AG20443 (cell line): Measurements from ENCODE around the gene TMEM106A.
"Not testable (repeated sequence)": the region's sequence is repeated elsewhere in the genome, so short reads cannot be mapped to it uniquely, and the experiment has no call there.

Source experiments
- DNase-seq: peaks from one replicate; pipeline ENCODE4 v3.0.0; 2012; ENCODE audit warnings: low spot score, mixed read lengths

The TMEM106A gene, protein sequence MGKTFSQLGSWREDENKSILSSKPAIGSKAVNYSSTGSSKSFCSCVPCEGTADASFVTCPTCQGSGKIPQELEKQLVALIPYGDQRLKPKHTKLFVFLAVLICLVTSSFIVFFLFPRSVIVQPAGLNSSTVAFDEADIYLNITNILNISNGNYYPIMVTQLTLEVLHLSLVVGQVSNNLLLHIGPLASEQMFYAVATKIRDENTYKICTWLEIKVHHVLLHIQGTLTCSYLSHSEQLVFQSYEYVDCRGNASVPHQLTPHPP

GRCh38 chr17:43211480-43212402 is at the start of gene TMEM106A:
Gene TMEM106A (plus strand): TSS chr17:43211875. CDS start chr17:43213042, 1,167 bp downstream.
- DNase-seq, result peak; percentile 99

DNA sequence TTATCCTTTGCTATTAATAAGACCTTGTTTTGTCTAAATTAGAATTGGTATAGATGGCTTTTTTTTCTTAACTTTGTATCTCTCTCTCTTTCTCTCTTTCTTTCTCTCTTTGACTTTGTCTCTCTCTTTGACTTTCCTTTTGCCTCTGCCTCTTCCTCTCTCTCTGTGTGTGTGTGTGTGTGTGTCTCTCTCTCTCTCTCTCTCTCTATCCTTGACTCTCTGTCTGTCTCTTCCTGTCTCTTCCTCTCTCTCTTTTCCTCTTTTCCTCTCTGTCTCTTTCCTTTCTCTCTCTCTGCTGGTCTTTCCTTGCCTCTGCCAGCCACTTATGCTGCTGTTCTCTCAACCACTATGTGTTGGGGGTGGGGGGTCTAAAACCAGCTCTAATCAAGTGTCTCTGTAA is 45.7 kb upstream of the TMEM106A start:
- DNase-seq, result not testable (repeated sequence)

DNA sequence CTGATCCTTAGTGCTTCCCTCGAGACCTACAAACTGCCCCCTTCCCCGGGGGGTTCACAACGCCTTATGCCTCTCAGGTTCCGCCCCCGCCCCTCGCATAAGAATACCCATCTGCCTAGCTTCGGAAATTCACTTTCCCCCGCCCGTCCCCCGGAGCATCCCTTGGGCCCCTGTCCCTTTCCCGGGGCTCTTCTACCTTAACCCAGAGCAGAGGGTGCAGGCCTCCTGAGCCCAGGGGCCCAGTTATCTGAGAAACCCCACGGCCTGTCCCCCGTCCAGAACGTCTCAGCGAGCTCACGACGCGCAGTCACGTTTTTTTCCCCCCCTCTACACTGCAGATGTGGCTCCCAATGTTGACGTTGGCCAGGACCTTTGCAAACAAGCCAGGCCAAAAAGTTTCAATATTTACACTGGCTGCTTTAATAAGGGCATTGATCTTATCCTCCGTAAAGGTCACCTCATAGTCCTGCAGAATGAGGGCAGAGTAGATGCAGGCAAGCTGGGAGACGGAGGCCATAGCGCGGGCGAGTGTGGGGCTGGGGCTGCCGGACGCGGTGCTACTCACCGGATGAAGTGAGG is 42.0 kb upstream of the TMEM106A start:
- DNase-seq, result peak; percentile 33

DNA sequence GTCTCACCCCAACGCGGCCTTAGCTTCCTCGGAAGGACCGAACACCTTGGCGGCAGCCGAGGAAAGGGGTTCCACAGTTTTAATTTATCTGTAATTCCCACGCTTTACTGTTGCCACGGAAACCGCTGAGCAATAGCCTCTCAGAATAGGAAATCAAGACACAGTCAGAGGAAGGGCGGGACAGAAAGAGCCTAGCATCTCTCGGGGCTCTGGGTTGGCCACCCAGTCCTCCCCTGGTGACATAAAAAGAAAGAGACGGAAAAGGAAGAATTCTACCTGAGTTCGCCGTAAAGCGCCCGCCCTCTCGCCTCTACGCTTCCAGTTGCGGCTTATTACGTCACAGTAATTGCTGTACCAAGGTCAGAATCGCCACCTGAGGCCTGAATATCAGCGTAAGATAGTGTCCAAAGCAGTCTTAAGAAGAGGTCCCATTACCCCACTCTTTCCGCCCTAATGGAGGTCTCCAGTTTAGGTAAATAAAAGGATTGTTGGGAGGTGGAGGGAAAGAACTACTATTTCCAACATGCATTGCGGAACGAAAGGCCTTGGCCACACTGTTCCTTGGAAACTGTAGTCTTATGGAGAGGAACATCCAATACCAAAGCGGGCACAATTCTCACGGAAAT is 41.4 kb upstream of the TMEM106A start:
- DNase-seq, result peak; percentile 94

DNA sequence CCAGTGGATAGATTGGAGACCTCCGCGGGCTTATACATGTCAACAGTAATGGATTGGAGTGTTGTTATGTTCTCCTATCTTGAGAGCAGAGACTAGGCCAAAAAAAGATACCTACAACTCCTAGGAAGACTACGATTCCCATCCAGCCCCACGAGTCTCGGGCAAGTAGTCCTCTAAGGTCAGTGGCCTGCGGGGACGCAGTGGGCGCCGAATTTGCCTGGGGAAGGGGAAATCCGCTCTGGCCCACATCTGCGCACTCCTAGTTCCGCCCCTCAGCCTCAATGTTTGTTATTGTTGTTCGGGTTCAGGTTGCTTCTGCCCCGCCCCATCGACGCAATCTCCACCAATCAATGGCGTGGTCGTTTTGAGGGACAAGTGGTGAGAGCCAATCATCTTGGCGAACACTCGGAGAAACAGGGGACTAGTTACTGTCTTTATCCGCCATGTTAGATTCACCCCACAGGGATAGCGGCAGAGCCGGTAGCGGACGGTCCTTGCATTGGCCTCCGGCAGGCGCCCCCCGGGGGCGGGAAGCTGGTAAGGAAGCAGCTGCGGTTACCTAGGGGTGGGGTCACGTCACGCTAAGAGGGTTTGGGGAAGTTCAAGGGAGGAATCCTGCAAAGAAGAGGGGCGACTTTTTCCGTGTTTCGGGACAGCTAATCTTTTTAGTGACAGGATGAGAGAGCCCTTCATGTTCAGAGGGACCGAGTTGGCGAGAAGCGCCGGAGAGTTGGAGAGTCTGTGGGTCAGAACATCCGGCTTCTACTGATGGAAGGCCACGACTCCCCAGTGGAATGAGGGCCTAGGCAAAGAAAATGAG is 40.7 kb upstream of the TMEM106A start, which contains the start of gene NBR1:
NBR1 (plus strand) TSS at position 449 of the 820 bp plus-strand sequence. CDS start 4,586 bp downstream, outside the sequence.
- DNase-seq, result peak; percentile 94

GRCh38 chr17:43171586-43172487 is 39.8 kb upstream of the TMEM106A start:
- peak; percentile 48 for DNase-seq

GRCh38 chr17:43175213-43176118 is 36.2 kb upstream of the TMEM106A start:
- peak; percentile 27 for DNase-seq

DNA sequence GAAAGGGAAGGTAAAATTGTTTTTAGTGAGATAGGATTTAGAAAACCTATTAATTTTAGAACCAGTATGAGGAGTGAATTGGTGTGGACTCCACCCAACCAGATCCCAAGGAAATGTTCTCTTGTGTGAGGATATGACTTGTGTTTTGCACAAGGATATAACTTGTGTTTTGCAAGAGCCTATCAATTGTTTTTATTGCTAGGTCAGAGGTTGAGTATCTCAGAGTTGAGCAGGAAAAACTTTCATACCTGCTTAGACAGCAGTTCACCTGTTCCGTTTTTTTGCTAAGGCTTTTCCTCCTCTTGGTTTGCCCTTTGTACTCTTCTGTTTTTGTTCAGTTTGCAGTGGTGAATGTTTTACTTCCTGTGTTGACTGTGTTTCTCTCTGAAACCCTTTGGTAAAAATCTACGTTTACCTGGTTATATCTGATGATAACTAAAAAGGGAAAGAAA is 35.5 kb upstream of the TMEM106A start:
- DNase-seq, result no peak

DNA sequence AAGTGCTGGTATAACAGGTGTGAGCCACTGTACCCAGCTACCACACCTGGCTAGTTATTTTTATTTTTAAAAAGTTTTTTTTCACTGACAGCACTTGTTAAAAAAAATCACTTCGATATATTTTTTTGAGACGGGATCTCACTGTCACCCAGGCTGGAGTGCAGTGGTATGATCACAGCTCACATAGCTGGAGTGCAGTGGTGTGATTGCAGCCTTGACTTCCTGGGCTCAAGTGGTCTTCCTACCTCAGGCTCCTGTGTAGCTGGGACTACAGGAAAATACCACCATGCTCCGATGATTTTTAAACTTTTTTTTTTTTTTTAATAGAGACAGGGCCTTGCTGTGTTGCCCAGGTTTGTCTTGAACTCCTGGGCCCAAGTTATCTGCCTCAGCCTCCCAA is 27.8 kb upstream of the TMEM106A start:
- no peak for DNase-seq

DNA sequence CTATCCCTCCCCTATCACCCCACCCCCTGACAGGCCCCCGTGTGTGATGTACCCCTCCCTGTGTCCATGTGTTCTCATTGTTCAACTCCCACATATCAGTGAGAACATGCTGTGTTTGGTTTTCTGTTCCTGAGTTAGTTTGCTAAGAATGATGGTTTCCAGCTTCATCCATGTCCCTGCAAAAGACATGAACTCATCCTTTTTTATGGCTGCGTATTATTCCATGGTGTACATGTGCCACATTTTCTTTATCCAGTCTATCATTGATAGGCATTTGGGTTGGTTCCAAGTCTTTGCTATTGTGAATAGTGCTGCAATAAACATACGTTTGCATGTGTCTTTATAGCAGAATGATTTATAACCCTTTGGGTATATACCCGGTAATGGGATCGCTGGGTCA is 25.0 kb upstream of the TMEM106A start:
- not testable (repeated sequence) for DNase-seq

DNA sequence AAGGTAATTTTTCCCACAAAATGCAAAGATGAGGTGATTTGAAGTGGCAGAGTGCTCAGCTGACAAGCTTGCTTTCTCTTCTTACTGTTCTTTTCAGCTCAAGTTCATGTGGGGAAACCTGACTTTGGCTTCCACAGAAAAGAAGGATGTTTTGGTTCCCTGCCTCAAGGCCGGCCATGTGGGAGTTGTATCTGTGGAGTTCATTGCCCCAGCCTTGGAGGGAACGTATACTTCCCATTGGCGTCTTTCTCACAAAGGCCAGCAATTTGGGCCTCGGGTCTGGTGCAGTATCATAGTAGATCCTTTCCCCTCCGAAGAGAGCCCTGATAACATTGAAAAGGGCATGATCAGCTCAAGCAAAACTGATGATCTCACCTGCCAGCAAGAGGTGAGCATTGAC is 18.4 kb upstream of the TMEM106A start:
- no peak for DNase-seq

DNA sequence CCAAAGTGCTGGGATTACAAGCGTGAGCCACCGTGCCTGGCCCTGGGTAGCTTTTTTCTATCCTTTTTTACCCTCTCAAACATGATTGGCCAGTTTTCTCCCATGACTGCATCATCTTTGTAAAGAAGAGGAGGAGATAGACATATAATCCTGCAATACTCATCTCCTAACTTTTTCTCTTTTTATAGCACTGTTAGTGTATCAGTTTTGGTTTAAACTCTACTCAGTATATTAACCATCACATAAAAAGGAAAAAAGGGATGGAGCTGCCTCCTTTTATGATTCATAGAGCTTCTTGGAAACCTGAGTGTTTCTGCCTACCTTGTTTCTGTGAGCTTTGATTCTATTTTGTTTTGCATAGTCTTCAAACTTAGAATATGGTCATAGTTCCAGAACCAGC is 12.0 kb upstream of the TMEM106A start:
- no peak for DNase-seq

- no peak for DNase-seq
These were observed 11.5 kb upstream of the TMEM106A start for GRCh38 chr17:43200127-43200526.

GRCh38 chr17:43203013-43203412 is 8.7 kb upstream of the TMEM106A start:
- DNase-seq, result not testable (repeated sequence)

- no peak for DNase-seq
These were observed 1.1 kb upstream of the TMEM106A start for GRCh38 chr17:43210576-43210975.

DNA sequence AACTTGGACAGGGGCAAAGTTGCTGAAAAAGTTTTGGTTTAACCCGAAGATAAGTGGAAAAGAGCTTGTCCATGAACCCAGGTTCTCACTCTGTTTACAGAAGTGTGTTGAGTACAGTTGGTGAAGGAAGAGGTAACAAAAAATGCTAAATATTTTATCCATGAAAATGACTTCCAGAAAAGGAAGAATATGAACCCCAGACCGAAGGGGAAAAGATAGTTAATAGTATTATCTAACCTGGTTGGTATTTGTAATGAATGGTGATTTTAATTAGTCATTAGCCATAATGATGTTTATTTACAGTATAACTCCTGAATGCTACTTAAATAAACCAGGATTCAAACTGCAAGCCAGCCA is 574 bp upstream of the TMEM106A start:
- no peak for DNase-seq

GRCh38 chr17:43212641-43213490 is 1.2 kb downstream of the TMEM106A start:
- no peak for DNase-seq

- no peak for DNase-seq
These were observed 1.9 kb downstream of the TMEM106A start for GRCh38 chr17:43213545-43213944.
